A549 (cell line): ENCODE measurements around the gene SOX13. TPM values are rescaled to one million over a fixed set of nuclear protein-coding genes. Genes with fewer than 3 reads are reported as not detected.

Experiments
- ATAC-seq, 2 experiments: fragments of 200-7000 bp in 1 of 2; fragments of >200 bp in 1 of 2; cut with Nextera tagmentation in 1 of 2; cut with Tn5 transposase in 1 of 2; 3 replicates each; pipeline versions ENCODE4 v1.8.0 to v1.9.1; 2018 to 2020; ENCODE audit warnings: mild to moderate bottlenecking in 1 of 2, moderate library complexity in 1 of 2
- CTCF ChIA-PET: fragments of 300-600 bp; sonication (Branson Sonifier 250); formaldehyde crosslinking; extraction: SDS; loops from one replicate; lab custom pipeline; 2021; ENCODE audit warnings: antibody characterized with exemption, inconsistent platforms; lab: Yijun Ruan, JAX
- POLR2A ChIA-PET: fragments of 350-600 bp; formaldehyde crosslinking; extraction: SDS; loops from one replicate; lab custom pipeline; 2021; ENCODE audit warnings: antibody characterized with exemption, inconsistent platforms; lab: Yijun Ruan, JAX
- DNase-seq, 2 experiments: peaks; one replicate each; pipeline versions ENCODE4 v3.0.0 to v3.0.0-alpha.2; 2011 to 2016; ENCODE audit warnings: low read depth in 1 of 2, low spot score in 1 of 2
- FAIRE-seq: peaks from 2 replicates; lab custom pipeline; 2011; peaks lifted over from hg19 to GRCh38; lab: Jason Lieb, UNC
- H3K27ac ChIP-seq, 2 experiments: fragments of >200 bp; sonication (Bioruptor Twin); formaldehyde crosslinking; 3 replicates each; pipeline ENCODE4 v1.5.1; 2016 to 2017
- H3K4me1 ChIP-seq: fragments of >200 bp; sonication (Bioruptor Twin); formaldehyde crosslinking; 3 replicates; pipeline ENCODE4 v1.6.1; 2016
- H3K4me2 ChIP-seq: fragments of >200 bp; sonication (Bioruptor Twin); formaldehyde crosslinking; 3 replicates; pipeline ENCODE4 v1.6.1; 2016
- H3K4me3 ChIP-seq: fragments of >200 bp; sonication (Bioruptor Twin); formaldehyde crosslinking; 3 replicates; pipeline ENCODE4 v1.5.1; 2016
- H3K9me3 ChIP-seq: fragments of >200 bp; sonication (Bioruptor Twin); formaldehyde crosslinking; 3 replicates; pipeline ENCODE4 v1.6.1; 2016
- CBX8 ChIP-seq: fragments of 200-600 bp; sonication (generic); IDR thresholded peaks from 2 replicates; pipeline ENCODE4 v1.6.1; 2016
- CHD2 ChIP-seq: fragments of 150-350 bp; IDR thresholded peaks from 2 replicates; pipeline ENCODE4 v1.6.1; 2014; ENCODE audit warnings: low read length; ENCODE audit not compliant: partially characterized antibody
- CTCF ChIP-seq: fragments of >200 bp; sonication (Bioruptor Twin); formaldehyde crosslinking; IDR thresholded peaks from 3 replicates; pipeline ENCODE4 v1.5.1; 2016
- EP300 ChIP-seq, 2 experiments: fragments of >200 bp; sonication (Bioruptor Twin); formaldehyde crosslinking; IDR thresholded peaks; 2 replicates in 1 of 2; 3 replicates in 1 of 2; pipeline ENCODE4 v1.6.1; 2016 to 2017
- KDM1A ChIP-seq: fragments of 200-600 bp; sonication (generic); IDR thresholded peaks from 2 replicates; pipeline ENCODE4 v1.6.1; 2016; ENCODE audit warnings: low read depth, mild to moderate bottlenecking
- MAZ ChIP-seq: fragments of 150-350 bp; IDR thresholded peaks from 2 replicates; pipeline ENCODE4 v1.6.1; 2014; ENCODE audit warnings: antibody characterized with exemption, low read depth, low read length, borderline replicate concordance
- MYC ChIP-seq: IDR thresholded peaks from 2 replicates; pipeline ENCODE4 v1.6.1; 2012; ENCODE audit warnings: mild to moderate bottlenecking, inconsistent platforms, low read length, improper control_type of control experiment, borderline replicate concordance
- NPAS2 ChIP-seq: fragments of 250-450 bp; sonication (Bioruptor Pico); IDR thresholded peaks from 2 replicates; pipeline ENCODE4 v1.8.0; 2022; ENCODE audit warnings: mild to moderate bottlenecking, moderate library complexity, borderline replicate concordance
- NR3C1 ChIP-seq: fragments of >200 bp; sonication (Bioruptor Twin); formaldehyde crosslinking; IDR thresholded peaks from 3 replicates; pipeline ENCODE4 v1.6.1; 2017
- PBX3 ChIP-seq: IDR thresholded peaks from 2 replicates; pipeline ENCODE4 v1.6.1; 2012
- PHF8 ChIP-seq: fragments of 200-600 bp; sonication (generic); IDR thresholded peaks from 2 replicates; pipeline ENCODE4 v1.6.1; 2016; ENCODE audit warnings: low read depth, mild to moderate bottlenecking, antibody characterized with exemption, moderate library complexity, borderline replicate concordance
- POLR2A ChIP-seq: IDR thresholded peaks from 2 replicates; pipeline ENCODE4 v1.6.1; 2012; ENCODE audit warnings: mild to moderate bottlenecking, low read length
- RCOR1 ChIP-seq: fragments of 150-350 bp; IDR thresholded peaks from 2 replicates; pipeline ENCODE4 v1.6.1; 2014; ENCODE audit warnings: antibody characterized with exemption, low read length, low read depth
- SMC3 ChIP-seq: fragments of >200 bp; sonication (Bioruptor Twin); formaldehyde crosslinking; IDR thresholded peaks from 3 replicates; pipeline ENCODE4 v1.6.1; 2018; ENCODE audit warnings: inconsistent platforms
- TFCP2L1 ChIP-seq: fragments of 250-450 bp; sonication (Bioruptor Pico); IDR thresholded peaks from 2 replicates; pipeline ENCODE4 v1.5.0; 2021; ENCODE audit warnings: mild to moderate bottlenecking
- TP53 ChIP-seq: fragments of 250-450 bp; sonication (Bioruptor Pico); IDR thresholded peaks from 2 replicates; pipeline ENCODE4 v1.5.0; 2021; ENCODE audit warnings: mild to moderate bottlenecking, moderate library complexity
- WGBS: methylation state at CpG from one replicate; pipeline ENCODE4 v1.1.6; 2017; ENCODE audit errors: missing lambda C conversion rate; 5-methylcytosine and 5-hydroxymethylcytosine counted together
- polyA plus RNA-seq, 4 experiments: library from polyadenylated mRNA; depleted of rRNA in 3 of 4; stranded (reverse); fragments of >200 nt; fragmentation: RNase III in 1 of 4; extraction: RNeasy Plus Mini Kit Qiagen cat#74134 plus additional on column Dnase treatment in 1 of 4; gene quantifications; 2 replicates in 3 of 4; 3 replicates in 1 of 4; pipeline ENCODE4 v1.2.3, GENCODE V29; 2011 to 2017
- TF ChIP-seq, protein P1 (sequence below): fragments of 250-450 bp; sonication (Bioruptor Pico); IDR thresholded peaks from 2 replicates; pipeline ENCODE4 v1.5.0; 2020; ENCODE audit warnings: low read depth, mild to moderate bottlenecking, moderate library complexity
- TF ChIP-seq, protein P2 (sequence below): IDR thresholded peaks from 2 replicates; pipeline ENCODE4 v1.6.1; 2012
- TF ChIP-seq, protein P3 (sequence below): IDR thresholded peaks from 2 replicates; pipeline ENCODE4 v1.6.1; 2012; ENCODE audit warnings: low read depth, borderline replicate concordance
- TF ChIP-seq, protein P4 (sequence below): fragments of 150-350 bp; IDR thresholded peaks from 2 replicates; pipeline ENCODE4 v1.6.1; 2014; ENCODE audit warnings: low read depth, mild to moderate bottlenecking, low read length
- TF ChIP-seq, protein P5 (sequence below): fragments of 450-650 bp; IDR thresholded peaks from 2 replicates; pipeline ENCODE4 v1.6.1; 2014; ENCODE audit warnings: antibody characterized with exemption

Gene SOX13
- polyA plus RNA-seq, 2 of the 4 experiments (the other 2 are of a cell fraction), result 6.8 to 9.8 TPM

GRCh38 chr1:204113896-204114295 is 41.0 kb downstream of the SOX13 start (continued):
- TF ChIP-seq, protein P1, sequence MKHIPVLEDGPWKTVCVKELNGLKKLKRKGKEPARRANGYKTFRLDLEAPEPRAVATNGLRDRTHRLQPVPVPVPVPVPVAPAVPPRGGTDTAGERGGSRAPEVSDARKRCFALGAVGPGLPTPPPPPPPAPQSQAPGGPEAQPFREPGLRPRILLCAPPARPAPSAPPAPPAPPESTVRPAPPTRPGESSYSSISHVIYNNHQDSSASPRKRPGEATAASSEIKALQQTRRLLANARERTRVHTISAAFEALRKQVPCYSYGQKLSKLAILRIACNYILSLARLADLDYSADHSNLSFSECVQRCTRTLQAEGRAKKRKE (CRISPR knock-in tag), result no peak

- H3K4me2 ChIP-seq, result no peak overlapping the region
- peaks cover 19% of the 10 kb centered on the region for H3K4me1 ChIP-seq
- POLR2A ChIA-PET, result no interaction called here
- ATAC-seq, result no peak
- CTCF ChIA-PET, result interaction anchor here (1.4 to 32.2 kb wide), 3 partner anchors 15 to 248 kb away, joined by 3 to 757 read pairs (median 23); partner anchors contain the start of gene SNRPE
- no peak for DNase-seq
- no peak overlapping the region for H3K4me3 ChIP-seq
- no peak overlapping the region for H3K27ac ChIP-seq
- no peak for FAIRE-seq
- 94% methylated on average over 4 of the region's 4 CpGs for WGBS
- TF ChIP-seq, protein P2, sequence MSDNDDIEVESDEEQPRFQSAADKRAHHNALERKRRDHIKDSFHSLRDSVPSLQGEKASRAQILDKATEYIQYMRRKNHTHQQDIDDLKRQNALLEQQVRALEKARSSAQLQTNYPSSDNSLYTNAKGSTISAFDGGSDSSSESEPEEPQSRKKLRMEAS, result no peak
- no peak for TF ChIP-seq SMC3
- no peak for TF ChIP-seq MAZ
- TF ChIP-seq NR3C1, result no peak
- TF ChIP-seq NPAS2 (CRISPR knock-in tag), result no peak
- TF ChIP-seq, protein P3, sequence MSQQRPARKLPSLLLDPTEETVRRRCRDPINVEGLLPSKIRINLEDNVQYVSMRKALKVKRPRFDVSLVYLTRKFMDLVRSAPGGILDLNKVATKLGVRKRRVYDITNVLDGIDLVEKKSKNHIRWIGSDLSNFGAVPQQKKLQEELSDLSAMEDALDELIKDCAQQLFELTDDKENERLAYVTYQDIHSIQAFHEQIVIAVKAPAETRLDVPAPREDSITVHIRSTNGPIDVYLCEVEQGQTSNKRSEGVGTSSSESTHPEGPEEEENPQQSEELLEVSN, result no peak
- TF ChIP-seq RCOR1, result no peak
- TF ChIP-seq CTCF, result no peak
- TF ChIP-seq CBX8, result no peak
- no peak for TF ChIP-seq TP53
- TF ChIP-seq, protein P4, sequence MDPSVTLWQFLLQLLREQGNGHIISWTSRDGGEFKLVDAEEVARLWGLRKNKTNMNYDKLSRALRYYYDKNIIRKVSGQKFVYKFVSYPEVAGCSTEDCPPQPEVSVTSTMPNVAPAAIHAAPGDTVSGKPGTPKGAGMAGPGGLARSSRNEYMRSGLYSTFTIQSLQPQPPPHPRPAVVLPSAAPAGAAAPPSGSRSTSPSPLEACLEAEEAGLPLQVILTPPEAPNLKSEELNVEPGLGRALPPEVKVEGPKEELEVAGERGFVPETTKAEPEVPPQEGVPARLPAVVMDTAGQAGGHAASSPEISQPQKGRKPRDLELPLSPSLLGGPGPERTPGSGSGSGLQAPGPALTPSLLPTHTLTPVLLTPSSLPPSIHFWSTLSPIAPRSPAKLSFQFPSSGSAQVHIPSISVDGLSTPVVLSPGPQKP, result no peak
- TF ChIP-seq POLR2A, result no peak
- no peak for TF ChIP-seq PHF8
- TF ChIP-seq CHD2, result no peak
- TF ChIP-seq, protein P5, sequence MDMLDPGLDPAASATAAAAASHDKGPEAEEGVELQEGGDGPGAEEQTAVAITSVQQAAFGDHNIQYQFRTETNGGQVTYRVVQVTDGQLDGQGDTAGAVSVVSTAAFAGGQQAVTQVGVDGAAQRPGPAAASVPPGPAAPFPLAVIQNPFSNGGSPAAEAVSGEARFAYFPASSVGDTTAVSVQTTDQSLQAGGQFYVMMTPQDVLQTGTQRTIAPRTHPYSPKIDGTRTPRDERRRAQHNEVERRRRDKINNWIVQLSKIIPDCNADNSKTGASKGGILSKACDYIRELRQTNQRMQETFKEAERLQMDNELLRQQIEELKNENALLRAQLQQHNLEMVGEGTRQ, result no peak
- no peak for TF ChIP-seq KDM1A
- TF ChIP-seq EP300 (IDR thresholded peaks at IDR 0.05), result no peak
- TF ChIP-seq PBX3, result no peak
- no peak for TF ChIP-seq MYC
- TF ChIP-seq TFCP2L1, result no peak
- H3K9me3 ChIP-seq, result no peaks in the 10 kb centered on the region
Observed at GRCh38 chr1:204114606-204115005, 41.7 kb downstream of the SOX13 start.
